Urinary bladder (tissue), 4 donors: ENCODE results near the gene FMN2. TPM values are rescaled to one million over a fixed set of nuclear protein-coding genes. Genes with fewer than 3 reads are reported as not detected.
"Not testable (repeated sequence)": the region's sequence is repeated elsewhere in the genome, so short reads cannot be mapped to it uniquely, and the experiment has no call there.

Experiments
- DNase-seq: peaks from one replicate; pipeline ENCODE4 v3.0.0-alpha.2; 2015; ENCODE audit errors: extremely low spot score
- H3K27ac ChIP-seq: one replicate; pipeline ENCODE4 v1.5.1; 2013; ENCODE audit warnings: low read depth, mild to moderate bottlenecking, moderate library complexity
- H3K36me3 ChIP-seq: one replicate; pipeline ENCODE4 v1.6.1; 2013; ENCODE audit warnings: mild to moderate bottlenecking, moderate library complexity; ENCODE audit not compliant: insufficient read depth
- H3K4me1 ChIP-seq: one replicate; pipeline ENCODE4 v1.6.1; 2013; ENCODE audit warnings: mild to moderate bottlenecking, moderate library complexity; ENCODE audit not compliant: insufficient read depth
- H3K4me3 ChIP-seq: one replicate; pipeline ENCODE4 v1.5.1; 2013; ENCODE audit warnings: low read depth, low read length
- WGBS: extraction: QIAGEN DNeasy Blood & Tissue Kit; methylation state at CpG from one replicate; pipeline ENCODE4 v1.1.7; 2013; 5-methylcytosine and 5-hydroxymethylcytosine counted together
- polyA plus RNA-seq: library from polyadenylated mRNA; stranded (reverse); fragments of 200-250 nt; gene quantifications from one replicate; pipeline ENCODE4 v1.2.3, GENCODE V29; 2013
- total RNA-seq: library from RNA; depleted of rRNA; stranded (reverse); fragments of >200 nt; gene quantifications from one replicate; pipeline ENCODE4 v1.2.3, GENCODE V29; 2014
- donor health status: healthy with polysubstance abuse.
- donor health status: healthy.

Gene FMN2
- total and polyA plus RNA-seq, 2 donors, result 0.23 to 2.6 TPM

DNA sequence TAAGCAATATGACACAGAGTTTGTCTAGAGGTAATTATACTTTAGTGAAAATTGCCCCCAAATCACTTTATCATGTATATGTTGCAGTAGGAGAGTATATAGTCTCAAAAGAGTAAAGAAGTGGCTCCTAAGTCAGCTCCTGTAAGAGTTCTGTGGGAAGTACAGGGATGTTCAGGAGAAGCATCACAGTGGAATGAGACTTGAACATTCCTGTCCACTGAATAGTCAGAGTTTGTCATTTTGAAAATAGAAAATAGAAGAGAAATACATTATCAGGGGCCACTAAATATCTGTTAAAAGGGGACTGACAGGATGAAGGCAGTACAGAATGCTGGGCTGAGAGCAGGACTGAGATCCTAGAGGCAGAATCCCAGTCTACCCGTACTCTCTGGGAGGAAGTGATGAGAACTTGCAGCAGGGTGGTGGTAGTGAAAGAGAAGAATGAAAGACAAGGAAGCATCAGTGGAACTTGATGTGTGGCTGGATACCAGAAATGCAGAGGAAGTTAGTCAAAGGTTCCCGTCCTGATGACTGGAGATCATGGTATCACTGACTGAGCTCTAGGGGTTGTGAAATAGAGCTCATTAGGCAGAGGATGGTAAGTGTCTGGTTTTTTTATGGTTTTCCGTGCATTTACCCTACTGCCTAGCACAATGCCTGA lies 153.4 kb downstream of the FMN2 start:
- Histone ChIP-seq H3K27ac (no peak overlapping the region), H3K36me3 (no peaks in the 10 kb centered on the region), H3K4me1 (no peaks in the 10 kb centered on the region), H3K4me3 (no peak overlapping the region)
- 85% methylated on average over 3 of the region's 3 CpGs for WGBS
- DNase-seq, result no peak

DNA sequence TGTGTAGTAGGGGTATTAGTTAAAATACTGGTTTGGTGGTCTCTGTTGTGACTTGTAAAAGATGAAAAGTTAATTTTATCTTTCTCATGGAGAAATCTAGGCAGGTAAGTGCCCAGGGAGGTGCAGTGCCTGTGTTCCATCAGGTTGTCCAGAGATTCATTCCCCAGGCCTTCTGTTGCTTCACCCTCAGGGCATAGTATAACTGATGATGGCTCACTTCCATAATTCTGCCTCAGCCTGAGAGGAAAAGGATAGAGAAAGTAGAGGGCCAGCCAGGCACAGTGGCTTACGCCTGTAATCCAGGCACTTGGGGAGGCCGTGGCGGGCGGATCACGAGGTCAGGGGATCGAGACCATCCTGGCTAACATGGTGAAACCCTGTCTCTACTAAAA lies 153.9 kb downstream of the FMN2 start:
- no peak overlapping the region for H3K4me3 ChIP-seq
- no peaks in the 10 kb centered on the region for H3K36me3 ChIP-seq
- WGBS, result 96% methylated on average over 6 of the region's 6 CpGs
- H3K27ac ChIP-seq, result no peak overlapping the region
- no peak for DNase-seq
- no peaks in the 10 kb centered on the region for H3K4me1 ChIP-seq

DNA sequence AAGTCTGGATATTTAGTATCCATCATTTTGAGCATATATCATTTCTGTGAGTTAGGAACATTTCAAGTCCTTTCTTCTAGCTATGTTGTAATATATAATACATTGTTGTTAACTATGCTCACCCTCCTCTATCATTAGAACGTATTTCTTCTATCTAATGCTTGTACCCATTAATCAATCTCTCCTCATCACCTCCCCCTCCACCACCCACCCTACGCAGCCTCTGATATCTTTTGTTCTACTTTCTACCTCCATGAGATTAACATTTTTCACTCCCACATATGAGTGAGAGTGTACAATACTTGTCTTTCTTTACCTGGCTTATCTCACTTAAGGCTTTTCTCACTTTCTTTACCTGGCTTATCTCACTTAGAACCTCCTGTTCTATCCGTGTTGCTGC lies 156.2 kb downstream of the FMN2 start:
- Histone ChIP-seq H3K36me3 (no peaks in the 10 kb centered on the region), H3K4me1 (no peaks in the 10 kb centered on the region), H3K27ac (no peak overlapping the region), H3K4me3 (no peak overlapping the region)
- no peak for DNase-seq
- WGBS, result 83% methylated on average over 3 of the region's 3 CpGs

DNA sequence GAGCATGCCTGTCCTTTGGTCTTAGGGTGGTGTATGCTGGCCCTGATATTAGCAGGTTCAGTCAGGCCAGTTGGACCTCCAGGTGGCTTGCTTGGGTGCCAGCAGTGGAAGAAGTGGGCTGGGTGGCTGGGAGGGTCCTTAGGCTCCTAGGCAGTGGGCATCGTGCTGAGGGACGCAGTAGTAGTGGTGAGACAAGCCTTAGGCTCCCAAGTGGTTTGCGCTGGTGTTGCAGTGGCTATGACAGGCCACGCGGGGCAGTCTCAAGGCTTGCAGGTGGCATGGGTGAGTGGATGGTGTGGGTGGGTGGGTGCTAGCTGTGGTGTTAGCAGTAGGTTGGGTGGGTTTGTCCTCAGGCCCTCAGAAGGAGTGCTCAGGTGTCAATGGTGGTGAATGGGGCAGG lies 162.3 kb downstream of the FMN2 start:
- Histone ChIP-seq H3K36me3 (no peaks in the 10 kb centered on the region), H3K27ac (no peak overlapping the region), H3K4me3 (no peak overlapping the region), H3K4me1 (no peaks in the 10 kb centered on the region)
- DNase-seq, result no peak
- 96% methylated on average over 5 of the region's 5 CpGs for WGBS

DNA sequence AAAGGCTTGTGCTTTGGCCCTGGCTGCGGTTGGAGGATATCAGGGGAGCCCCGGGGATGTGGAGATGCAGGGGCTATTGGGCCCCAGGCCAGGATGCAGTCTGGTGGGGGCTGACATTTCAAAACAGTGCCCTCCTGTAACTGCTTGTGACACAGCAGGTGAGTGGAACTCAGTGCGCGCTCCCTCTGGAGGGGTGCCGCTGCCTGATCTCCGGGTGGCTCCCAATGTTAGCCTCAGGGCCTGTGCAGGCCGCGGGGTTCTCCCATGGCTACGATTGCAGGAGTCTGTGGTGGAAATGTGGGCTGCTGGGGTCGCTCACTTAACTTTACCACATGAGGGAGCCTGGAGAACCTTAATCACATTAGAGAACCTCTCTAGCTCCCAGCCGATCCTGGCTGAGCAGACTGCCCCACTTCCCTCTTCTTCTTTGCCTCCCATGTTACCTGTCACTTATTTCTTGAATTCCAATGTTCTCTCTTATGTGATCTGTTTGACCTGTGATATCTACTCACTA lies 163.2 kb downstream of the FMN2 start:
- DNase-seq, result no peak
- WGBS, result 89% methylated on average over 11 of the region's 11 CpGs
- H3K4me3 ChIP-seq, result no peak overlapping the region
- H3K4me1 ChIP-seq, result no peaks in the 10 kb centered on the region
- no peaks in the 10 kb centered on the region for H3K36me3 ChIP-seq
- no peak overlapping the region for H3K27ac ChIP-seq

DNA sequence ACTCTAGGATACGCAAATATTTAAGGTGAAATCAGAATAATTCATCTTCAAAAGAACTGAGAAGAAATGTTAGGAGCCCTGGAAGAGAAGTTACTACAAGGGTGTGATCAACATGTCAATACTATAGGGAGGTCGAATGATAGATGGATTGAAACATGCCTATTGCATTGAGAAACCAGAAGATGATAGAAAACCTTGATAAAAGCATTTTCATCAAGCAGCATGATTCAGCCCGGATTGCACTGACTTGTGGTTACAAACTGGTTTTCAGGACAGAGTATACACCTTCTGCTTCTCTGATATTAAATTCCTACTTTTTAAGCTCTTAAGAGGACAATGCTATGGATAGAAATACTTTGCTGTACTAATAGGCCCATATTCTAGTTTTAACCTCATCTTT lies 164.2 kb downstream of the FMN2 start:
- WGBS, result 94% methylated on average over 3 of the region's 3 CpGs
- Histone ChIP-seq H3K4me3 (no peak overlapping the region), H3K4me1 (no peaks in the 10 kb centered on the region), H3K36me3 (no peaks in the 10 kb centered on the region), H3K27ac (no peak overlapping the region)
- DNase-seq, result no peak

DNA sequence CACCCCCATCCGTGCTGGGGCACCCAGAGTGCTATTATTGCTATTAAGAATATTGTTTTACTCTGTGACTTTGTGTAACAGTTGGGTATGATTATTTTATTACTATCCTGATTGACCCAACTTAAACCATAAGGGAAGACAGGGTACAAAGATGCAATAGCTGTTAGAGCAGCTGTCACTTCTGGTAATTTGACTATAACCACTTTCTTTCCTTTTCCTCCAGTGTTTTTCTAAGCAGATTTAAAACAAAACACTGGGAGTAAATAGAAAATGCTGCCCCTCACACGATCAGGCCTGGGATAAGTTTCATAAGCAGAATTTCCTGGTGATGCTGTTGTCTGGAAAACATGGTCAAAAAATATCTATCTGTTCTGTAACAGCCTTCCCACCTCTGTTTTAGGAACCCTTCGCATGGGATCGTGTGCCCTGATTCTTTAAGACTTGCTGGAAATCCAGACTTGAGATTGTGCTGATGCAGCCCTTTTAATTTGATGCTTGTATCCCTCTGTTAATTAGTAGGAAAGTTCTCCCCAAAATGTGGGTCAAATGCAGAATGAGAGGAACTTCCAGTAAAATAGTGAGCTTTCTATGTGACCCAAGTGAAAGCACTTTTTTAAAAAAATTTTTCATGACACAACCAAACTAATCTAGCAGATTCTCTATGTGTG lies 165.3 kb downstream of the FMN2 start:
- no peaks in the 10 kb centered on the region for H3K36me3 ChIP-seq
- no peaks in the 10 kb centered on the region for H3K4me1 ChIP-seq

DNA sequence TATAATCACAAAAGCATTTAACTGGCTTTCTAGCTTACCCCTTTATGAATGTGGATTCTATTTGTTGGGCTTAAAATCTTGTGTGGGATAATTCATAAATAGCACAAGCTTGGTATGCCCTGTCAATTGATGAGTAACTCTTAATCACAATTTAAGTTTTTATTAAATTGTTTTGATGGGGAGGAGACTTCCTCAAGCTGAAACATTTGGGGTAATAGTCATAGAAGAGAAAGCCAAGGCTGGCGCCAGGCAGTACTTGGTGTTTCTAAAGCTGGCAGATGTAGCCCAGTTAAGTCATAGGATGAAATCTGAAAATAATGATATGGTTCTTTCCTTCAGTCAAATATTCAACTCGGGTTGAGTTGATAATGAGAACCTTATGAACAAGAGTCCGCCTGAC lies 167.2 kb downstream of the FMN2 start:
- no peak for DNase-seq
- 87% methylated on average over 3 of the region's 3 CpGs for WGBS

More for the DNA sequence above, 165.3 kb downstream of the FMN2 start:
- 83% methylated on average over 4 of the region's 4 CpGs for WGBS
- H3K4me3 ChIP-seq, result no peak overlapping the region
- H3K27ac ChIP-seq, result no peak overlapping the region
- DNase-seq, result no peak

DNA sequence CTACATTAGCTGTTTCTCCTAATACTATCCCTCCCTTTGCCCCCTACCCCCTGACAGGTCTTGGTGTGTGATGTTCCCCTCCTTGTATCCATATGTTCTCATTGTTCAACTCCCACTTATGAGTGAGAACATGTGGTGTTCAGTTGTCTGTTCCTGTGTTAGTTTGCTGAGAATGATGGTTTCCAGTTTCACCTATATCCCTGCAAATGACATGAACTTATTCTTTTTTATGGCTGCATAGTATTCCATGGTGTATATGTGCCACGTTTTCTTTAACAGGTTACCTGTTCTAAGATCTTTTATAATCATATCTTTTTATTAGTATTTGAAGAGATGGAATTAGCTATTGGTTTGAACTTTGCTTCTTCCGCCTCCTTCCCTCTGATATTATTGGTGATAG lies 172.8 kb downstream of the FMN2 start:
- H3K4me1 ChIP-seq, H3K27ac ChIP-seq, DNase-seq, H3K36me3 ChIP-seq, H3K4me3 ChIP-seq: not testable (repeated sequence)
- WGBS, result 87% methylated on average over 2 of the region's 2 CpGs

More for the DNA sequence above, 167.2 kb downstream of the FMN2 start:
- Histone ChIP-seq H3K4me1 (no peaks in the 10 kb centered on the region), H3K36me3 (no peaks in the 10 kb centered on the region), H3K4me3 (no peak overlapping the region), H3K27ac (no peak overlapping the region)

DNA sequence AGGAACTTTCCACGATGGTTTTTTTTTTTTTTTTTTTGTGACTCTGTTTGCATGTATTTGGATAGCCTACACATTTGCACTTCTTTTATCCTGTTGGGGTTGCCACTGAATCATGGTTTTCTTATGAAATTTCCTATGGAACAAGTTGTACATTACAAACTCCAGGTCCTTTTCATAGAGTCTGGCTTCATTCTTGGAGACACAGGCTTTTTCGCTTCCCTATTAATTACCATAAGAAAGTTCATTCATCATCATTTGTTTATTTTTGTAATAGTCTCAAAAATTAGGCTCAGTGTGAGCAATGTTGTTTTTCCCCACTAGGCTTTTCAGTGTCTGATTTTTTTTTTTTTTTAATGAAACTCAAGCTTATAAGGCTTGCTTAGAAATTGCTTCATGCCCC lies 179.4 kb downstream of the FMN2 start:
- 94% methylated on average over 2 of the region's 2 CpGs for WGBS
- Histone ChIP-seq H3K27ac (no peak overlapping the region), H3K4me1 (no peaks in the 10 kb centered on the region), H3K4me3 (no peak overlapping the region), H3K36me3 (no peaks in the 10 kb centered on the region)
- no peak for DNase-seq

DNA sequence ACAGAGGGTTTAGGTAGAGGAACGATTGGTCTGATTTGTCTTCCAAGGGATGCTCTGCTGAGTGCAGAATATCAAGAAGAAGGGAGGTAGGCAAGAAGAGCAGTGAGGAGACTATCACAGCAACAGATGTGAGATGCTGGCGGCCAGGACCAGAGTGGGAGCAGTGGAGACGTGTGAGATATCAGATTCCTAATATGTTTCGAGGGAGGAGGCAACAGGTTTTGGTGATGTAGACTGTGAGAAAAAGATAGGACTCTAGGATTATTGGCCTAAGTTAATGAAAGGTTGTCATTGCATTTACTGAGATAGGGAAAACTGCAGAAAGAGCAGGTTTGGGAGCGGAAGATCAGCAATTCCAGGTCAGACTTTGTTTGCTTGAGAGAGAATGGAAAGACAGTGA lies 182.9 kb downstream of the FMN2 start:
- Histone ChIP-seq H3K36me3 (no peaks in the 10 kb centered on the region), H3K27ac (no peak overlapping the region), H3K4me3 (no peak overlapping the region), H3K4me1 (no peaks in the 10 kb centered on the region)
- no peak for DNase-seq
- 74% methylated on average over 5 of the region's 5 CpGs for WGBS

DNA sequence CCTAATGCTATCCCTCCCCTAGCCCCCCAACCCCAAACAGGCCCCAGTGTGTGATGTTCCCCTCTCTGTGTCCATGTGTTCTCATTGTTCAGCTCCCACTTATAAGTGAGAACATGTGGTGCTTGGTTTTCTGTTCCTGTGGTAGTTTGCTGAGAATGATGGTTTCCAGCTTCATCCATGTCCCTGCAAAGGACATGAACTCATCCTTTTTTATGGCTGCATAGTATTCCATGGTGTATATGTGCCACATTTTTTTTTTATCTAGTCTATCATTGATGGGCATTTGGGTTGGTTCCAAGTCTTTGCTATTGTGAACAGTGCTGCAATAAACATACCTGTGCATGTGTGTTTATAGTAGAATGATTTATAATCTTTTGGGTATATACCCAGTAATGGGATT lies 183.5 kb downstream of the FMN2 start:
- not testable (repeated sequence) for DNase-seq, H3K36me3 ChIP-seq, H3K27ac ChIP-seq, H3K4me3 ChIP-seq, H3K4me1 ChIP-seq

DNA sequence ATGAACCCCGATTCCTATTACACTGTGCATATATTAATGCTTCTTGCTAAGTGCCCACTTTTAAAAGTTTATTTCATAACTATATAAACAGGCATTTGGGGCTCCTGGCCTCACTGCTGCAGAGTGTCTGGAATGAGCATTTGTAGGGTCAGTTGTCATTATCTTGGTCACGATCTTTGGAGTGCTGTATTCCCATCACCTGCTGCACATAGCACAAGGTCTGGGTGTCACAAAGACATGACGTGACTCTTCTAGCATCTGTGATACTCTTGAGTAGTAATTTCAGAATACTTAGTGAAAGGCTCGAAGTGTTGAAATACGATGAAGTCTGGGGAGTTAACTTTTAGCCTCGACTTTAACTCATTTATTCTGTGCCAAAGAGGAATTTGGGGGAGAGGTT lies 186.4 kb downstream of the FMN2 start:
- WGBS, result 80% methylated on average over 6 of the region's 6 CpGs
- H3K27ac ChIP-seq, result no peak overlapping the region
- H3K4me3 ChIP-seq, result no peak overlapping the region
- H3K36me3 ChIP-seq, result no peaks in the 10 kb centered on the region
- no peak for DNase-seq
- no peaks in the 10 kb centered on the region for H3K4me1 ChIP-seq

DNA sequence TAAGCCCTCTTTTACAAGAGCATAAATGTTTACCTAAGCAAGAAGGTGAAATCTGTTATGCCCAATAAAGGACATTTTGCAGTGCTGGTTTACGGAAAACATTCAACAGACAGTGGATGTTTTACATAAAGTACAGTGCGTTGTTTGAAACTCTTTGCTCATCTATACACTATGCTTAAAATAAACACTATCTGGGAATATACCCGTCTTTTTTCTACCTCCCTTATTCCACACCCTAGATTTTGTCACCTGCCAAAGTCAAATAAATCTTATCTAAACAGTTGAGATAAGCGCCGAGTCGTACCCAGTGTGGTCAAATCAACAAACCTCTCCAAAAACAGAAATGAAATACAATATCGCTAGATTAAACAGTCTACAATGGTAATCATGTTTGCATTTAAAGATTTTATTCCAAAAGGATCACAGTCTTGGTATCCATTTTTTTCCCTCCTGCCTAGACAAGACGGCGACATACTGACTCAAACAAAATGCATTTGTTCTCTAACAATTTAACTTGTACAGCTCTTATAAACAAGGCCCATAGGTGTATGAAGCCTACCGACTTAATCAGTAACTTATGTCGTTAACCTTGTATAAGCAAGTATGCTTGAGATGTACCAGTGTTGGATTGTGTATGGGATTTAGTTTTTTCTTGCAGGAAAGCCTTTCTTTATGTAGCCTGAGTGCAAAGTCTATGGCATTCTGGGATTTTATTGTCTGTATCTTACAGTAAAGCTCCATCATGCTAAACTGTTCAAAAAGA lies 189.1 kb downstream of the FMN2 start:
- no peak for DNase-seq
- Histone ChIP-seq H3K4me3 (no peak overlapping the region), H3K27ac (no peak overlapping the region), H3K36me3 (no peaks in the 10 kb centered on the region), H3K4me1 (no peaks in the 10 kb centered on the region)
- 29% methylated on average over 11 of the region's 11 CpGs for WGBS
